GM13977 (cell line): Measurements from ENCODE around the gene SPACDR.

ENCODE experiments used
- DNase-seq: peaks from one replicate; pipeline ENCODE4 v3.0.0; 2012; ENCODE audit warnings: low spot score
- CTCF ChIP-seq: IDR thresholded peaks from 2 replicates; pipeline ENCODE4 v1.5.1; 2012; ENCODE audit warnings: mild to moderate bottlenecking, control low read depth; ENCODE audit not compliant: insufficient read depth; ENCODE audit errors: extremely low read depth, missing control alignments
- in situ Hi-C: fragments of 300-500 bp; cut with MboI; formaldehyde crosslinking; loops from one replicate; pipeline ENCODE4 v1.12.0; 2022; ENCODE audit warnings: low sequenced_read_pairs, low pct_unique_long_range_greater_than_20kb, mixed read lengths, inconsistent platforms; ENCODE audit not compliant: unreplicated experiment

Gene SPACDR

GRCh38 chr7:100496509-100496908 lies 32.4 kb upstream of the SPACDR start:
- DNase-seq: no peak
- TF ChIP-seq CTCF: no peak
- in situ Hi-C loops: no loop called here

GRCh38 chr7:100493476-100494264 lies 29.6 kb upstream of the SPACDR start:
- in situ Hi-C loops: no loop called here
- TF ChIP-seq CTCF: peak; percentile 44
- peak; percentile 77 for DNase-seq

DNA sequence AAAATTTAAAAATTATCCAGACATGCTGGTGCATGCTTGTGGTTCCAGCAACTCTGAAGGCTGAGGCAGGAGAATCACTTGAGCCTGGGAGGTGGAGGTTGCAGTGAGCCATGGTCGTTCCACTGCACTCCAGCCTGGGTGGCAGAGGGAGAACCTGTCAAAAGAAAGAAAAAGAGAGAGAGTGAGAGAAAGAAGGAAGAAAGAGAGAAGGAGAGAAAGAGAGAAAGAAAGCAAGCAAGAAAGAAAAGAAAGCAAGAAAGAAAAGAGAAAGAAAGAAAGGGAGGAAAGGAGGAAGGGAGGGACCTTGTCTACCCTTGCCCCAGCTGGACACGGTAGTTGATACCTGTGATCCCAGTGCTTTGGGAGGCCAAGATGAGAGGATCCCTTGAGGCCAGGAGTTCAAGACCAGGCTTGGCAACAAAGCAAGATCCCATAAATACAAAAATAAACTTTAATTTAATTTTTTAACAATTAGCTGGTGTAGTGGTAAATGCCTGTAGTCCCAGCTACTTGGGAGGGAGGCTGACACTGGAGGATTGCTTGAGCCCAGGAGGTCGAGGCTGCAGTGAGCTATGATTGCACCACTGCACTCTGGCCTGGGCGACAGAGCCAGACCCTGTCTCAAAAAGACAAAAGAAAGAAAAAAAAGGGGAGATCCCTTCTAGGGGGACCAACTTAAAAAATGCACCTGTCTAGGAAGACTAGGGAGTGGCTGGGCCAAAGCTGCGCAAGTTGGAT lies 28.8 kb upstream of the SPACDR start:
- no peak for DNase-seq
- no peak for TF ChIP-seq CTCF
- in situ Hi-C loops: no loop called here

DNA sequence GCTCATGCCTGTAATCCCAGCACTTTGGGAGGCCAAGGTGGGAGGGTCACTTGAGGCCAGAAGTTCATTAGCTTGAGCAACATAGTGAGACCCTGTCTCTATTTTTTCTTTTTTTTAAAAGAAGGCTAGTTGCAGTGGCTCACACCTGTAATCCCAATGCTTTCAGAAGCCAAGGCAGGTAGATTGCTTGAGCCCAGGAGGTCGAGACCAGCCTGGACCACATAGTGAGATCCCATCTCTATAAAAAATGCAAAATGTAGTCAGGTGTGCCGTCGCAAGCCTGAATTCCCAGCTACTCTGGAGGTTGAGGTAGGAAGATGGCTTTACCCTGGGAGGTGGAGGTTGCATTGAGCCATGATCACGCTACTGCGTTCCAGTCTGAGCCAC lies 27.1 kb upstream of the SPACDR start:
- TF ChIP-seq CTCF: no peak
- in situ Hi-C loops: no loop called here
- DNase-seq: no peak

DNA sequence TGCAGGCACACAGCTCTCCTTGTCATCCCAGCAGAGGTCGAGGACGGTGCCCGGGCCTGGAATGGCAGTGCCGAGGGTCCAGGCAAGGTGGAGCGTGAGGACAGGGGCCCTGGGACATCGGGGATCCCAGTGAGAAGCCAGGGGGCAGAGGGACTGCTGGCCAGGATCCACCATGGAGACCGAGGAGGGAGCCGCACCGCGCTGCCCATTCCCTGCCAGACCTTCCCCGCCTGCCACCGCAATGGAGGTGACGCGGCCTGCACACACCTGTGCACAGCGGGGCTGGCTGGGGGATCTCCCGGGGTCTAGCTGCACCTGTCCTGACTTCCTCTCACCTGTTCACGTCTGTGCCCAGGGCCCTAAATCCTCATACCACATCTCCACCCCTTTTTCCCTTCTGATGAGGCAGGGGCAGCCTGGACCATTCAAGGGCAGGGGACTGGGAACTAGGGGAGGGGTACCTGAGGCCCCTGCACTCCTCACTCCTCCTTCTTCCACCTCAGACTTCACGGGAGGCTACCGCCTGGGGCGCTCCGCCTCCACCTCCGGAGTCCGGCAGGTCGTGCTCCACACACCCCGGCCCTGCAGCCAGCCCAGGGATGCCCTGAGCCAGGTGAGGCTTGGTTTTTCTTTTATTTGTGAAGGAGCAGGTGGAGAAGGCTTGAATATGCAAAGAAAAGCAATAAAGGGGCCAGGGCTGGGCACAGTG lies 26.6 kb upstream of the SPACDR start:
- in situ Hi-C loops: no loop called here
- TF ChIP-seq CTCF: no peak
- peak; percentile 24 for DNase-seq

DNA sequence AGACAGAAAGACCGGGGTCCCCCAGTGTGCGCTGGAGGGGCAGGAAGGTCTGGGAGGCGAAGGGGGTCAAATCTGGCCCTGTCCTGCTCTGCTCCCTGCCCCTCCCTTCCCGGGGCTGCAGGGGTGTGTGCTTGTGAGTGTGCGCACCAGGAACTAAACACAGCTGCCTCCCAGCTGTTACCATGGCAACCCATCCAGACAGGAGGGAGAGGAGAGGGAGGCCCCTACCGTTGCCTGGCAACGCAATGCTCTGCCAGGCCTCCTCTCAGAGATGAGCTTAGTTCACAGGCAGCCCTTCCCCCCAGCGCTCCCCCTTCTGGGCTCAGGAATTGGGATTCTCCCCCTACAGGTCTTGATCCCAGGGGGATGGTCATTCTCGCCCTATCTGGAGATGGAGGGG lies 25.8 kb upstream of the SPACDR start:
- in situ Hi-C loops: loop anchor here (5.0 kb wide), 1 partner anchor 67 kb away; no protein-coding TSS in a partner anchor
- no peak for TF ChIP-seq CTCF
- DNase-seq: peak; percentile 92
